GM23338 (cell line): ENCODE measurements around the gene USH1C. TPM values are rescaled to one million over a fixed set of nuclear protein-coding genes. Genes with fewer than 3 reads are reported as not detected.

Experiments used
- ATAC-seq: fragments of 200-7000 bp; cut with Tn5 transposase; 3 replicates; pipeline ENCODE4 v1.9.1; 2020
- DNase-seq: peaks from one replicate; pipeline ENCODE4 v3.0.0-alpha.2; 2015; ENCODE audit warnings: low spot score
- H2AFZ ChIP-seq: fragments of 200-600 bp; sonication (generic); 2 replicates; pipeline ENCODE4 v1.8.0; 2016; ENCODE audit warnings: antibody characterized with exemption, mild to moderate bottlenecking, moderate library complexity
- H3F3A ChIP-seq: fragments of 200-600 bp; sonication (generic); replicated peaks from 2 replicates; pipeline ENCODE4 v1.8.0; 2017; ENCODE audit warnings: antibody characterized with exemption, mixed run types, low read depth
- H3K27ac ChIP-seq: fragments of 200-600 bp; sonication (generic); 2 replicates; pipeline ENCODE4 v1.6.1; 2016; ENCODE audit warnings: low read depth
- H3K27me3 ChIP-seq: fragments of 200-600 bp; sonication (generic); 2 replicates; pipeline ENCODE4 v1.8.0; 2016; ENCODE audit warnings: mild to moderate bottlenecking, mixed run types, moderate library complexity; ENCODE audit not compliant: insufficient read depth
- H3K36me3 ChIP-seq: fragments of 200-600 bp; sonication (generic); 2 replicates; pipeline ENCODE4 v1.8.0; 2016; ENCODE audit warnings: mild to moderate bottlenecking; ENCODE audit not compliant: insufficient read depth
- H3K4me1 ChIP-seq: fragments of 200-600 bp; sonication (generic); 2 replicates; pipeline ENCODE4 v1.8.0; 2016; ENCODE audit warnings: mild to moderate bottlenecking, moderate library complexity; ENCODE audit not compliant: insufficient read depth
- H3K4me2 ChIP-seq: fragments of 200-600 bp; sonication (generic); 2 replicates; pipeline ENCODE4 v1.7.1; 2017; ENCODE audit warnings: mixed run types
- H3K4me3 ChIP-seq: fragments of 200-600 bp; sonication (generic); 2 replicates; pipeline ENCODE4 v1.6.1; 2016; ENCODE audit warnings: mixed run types
- H3K79me2 ChIP-seq: fragments of 200-600 bp; sonication (generic); replicated peaks from 2 replicates; pipeline ENCODE4 v1.8.0; 2017; ENCODE audit warnings: mild to moderate bottlenecking; ENCODE audit not compliant: insufficient read depth
- H3K9me2 ChIP-seq: fragments of 200-600 bp; sonication (generic); 2 replicates; pipeline ENCODE4 v1.8.0; 2017; ENCODE audit not compliant: insufficient read depth
- H4K20me1 ChIP-seq: fragments of 200-600 bp; sonication (generic); replicated peaks from 2 replicates; pipeline ENCODE4 v1.8.0; 2017; ENCODE audit warnings: mild to moderate bottlenecking; ENCODE audit not compliant: insufficient read depth
- H3K27ac Mint-ChIP-seq: 2 replicates; pipeline ENCODE4 v1.8.0; 2020; ENCODE audit warnings: inconsistent platforms, mild to moderate bottlenecking, moderate library complexity, mixed read lengths
- H3K27me3 Mint-ChIP-seq: 3 replicates; pipeline ENCODE4 v1.8.0; 2022; ENCODE audit warnings: low read depth, mild to moderate bottlenecking, moderate library complexity, mixed read lengths, inconsistent platforms; ENCODE audit not compliant: insufficient read depth, poor library complexity
- H3K36me3 Mint-ChIP-seq: 3 replicates; pipeline ENCODE4 v1.8.0; 2021; ENCODE audit warnings: low read depth, mild to moderate bottlenecking, inconsistent platforms, moderate library complexity, mixed read lengths
- H3K4me1 Mint-ChIP-seq: 3 replicates; pipeline ENCODE4 v1.8.0; 2020; ENCODE audit warnings: mild to moderate bottlenecking, inconsistent platforms, mixed read lengths
- H3K4me3 Mint-ChIP-seq: 3 replicates; pipeline ENCODE4 v1.8.0; 2021; ENCODE audit warnings: moderate library complexity, mild to moderate bottlenecking, inconsistent platforms, mixed read lengths
- H3K9me3 Mint-ChIP-seq: 3 replicates; pipeline ENCODE4 v1.8.0; 2020; ENCODE audit warnings: moderate library complexity, mild to moderate bottlenecking, inconsistent platforms, mixed read lengths
- CREB1 ChIP-seq: fragments of 250-450 bp; sonication (Bioruptor Pico); IDR thresholded peaks from 2 replicates; pipeline ENCODE4 v1.5.0; 2020; ENCODE audit warnings: low read depth, mild to moderate bottlenecking, moderate library complexity
- EZH2 ChIP-seq: fragments of 200-600 bp; sonication (generic); IDR thresholded peaks from one replicate; pipeline ENCODE4 v1.8.0; 2017; ENCODE audit warnings: antibody characterized with exemption, mild to moderate bottlenecking, low read depth; ENCODE audit not compliant: unreplicated experiment
- EZH2phosphoT487 ChIP-seq: fragments of 200-600 bp; sonication (generic); IDR thresholded peaks from one replicate; pipeline ENCODE4 v1.8.1; 2018; ENCODE audit warnings: antibody characterized with exemption; ENCODE audit not compliant: unreplicated experiment
- JUNB ChIP-seq: IDR thresholded peaks from one replicate; pipeline ENCODE4 v1.6.1; 2016; ENCODE audit warnings: antibody characterized with exemption; ENCODE audit not compliant: unreplicated experiment
- NANOG ChIP-seq: IDR thresholded peaks from 2 replicates; pipeline ENCODE4 v1.6.1; 2016; ENCODE audit warnings: antibody characterized with exemption, borderline replicate concordance
- POLR2AphosphoS5 ChIP-seq: IDR thresholded peaks from 2 replicates; pipeline ENCODE4 v1.6.1; 2016; ENCODE audit warnings: antibody characterized with exemption, low read depth
- STAT1 ChIP-seq: IDR thresholded peaks from one replicate; pipeline ENCODE4 v1.6.1; 2016; ENCODE audit warnings: antibody characterized with exemption; ENCODE audit not compliant: unreplicated experiment
- ZNF114 ChIP-seq: fragments of 250-450 bp; sonication (Bioruptor Pico); IDR thresholded peaks from 2 replicates; pipeline ENCODE4 v1.5.0; 2020; ENCODE audit warnings: mild to moderate bottlenecking, moderate library complexity
- ZNF331 ChIP-seq: fragments of 250-450 bp; sonication (Bioruptor Pico); IDR thresholded peaks from 2 replicates; pipeline ENCODE4 v1.5.0; 2020; ENCODE audit warnings: low read depth, mild to moderate bottlenecking, moderate library complexity
- polyA plus RNA-seq: library from polyadenylated mRNA; unstranded; fragments of >200 nt; fragmentation: Nextera tagmentation; extraction: Ambion mirVana; gene quantifications from 2 replicates; pipeline ENCODE4 v1.2.1, GENCODE V29; 2016
- total RNA-seq: library from RNA; depleted of rRNA; stranded (reverse); fragments of >200 nt; shearing (Covaris generic); gene quantifications from 2 replicates; pipeline ENCODE4 v1.2.3, GENCODE V29; 2014
- TF ChIP-seq, protein P1 (sequence below): IDR thresholded peaks from one replicate; pipeline ENCODE4 v1.6.1; 2018; ENCODE audit warnings: antibody characterized with exemption; ENCODE audit not compliant: unreplicated experiment
- TF ChIP-seq, protein P2 (sequence below): fragments of 250-450 bp; sonication (Bioruptor Pico); IDR thresholded peaks from 2 replicates; pipeline ENCODE4 v1.5.0; 2020; ENCODE audit warnings: mild to moderate bottlenecking, moderate library complexity
- TF ChIP-seq, protein P3 (sequence below), 2 experiments: fragments of 200-600 bp in 1 of 2; sonication (generic) in 1 of 2; conservative IDR thresholded peaks; 2 replicates each; pipeline versions ENCODE4 v1.5.1 to v1.6.1; 2016 to 2017; ENCODE audit warnings: antibody characterized with exemption in 2 of 2, low read depth in 2 of 2, mild to moderate bottlenecking in 2 of 2, moderate library complexity in 1 of 2
- TF ChIP-seq, protein P4 (sequence below): IDR thresholded peaks from 2 replicates; pipeline ENCODE4 v1.6.1; 2016; ENCODE audit warnings: antibody characterized with exemption

The USH1C gene
- total and polyA plus RNA-seq, 2 experiments from 2014 or later = 1.3 to 1.8 TPM

DNA sequence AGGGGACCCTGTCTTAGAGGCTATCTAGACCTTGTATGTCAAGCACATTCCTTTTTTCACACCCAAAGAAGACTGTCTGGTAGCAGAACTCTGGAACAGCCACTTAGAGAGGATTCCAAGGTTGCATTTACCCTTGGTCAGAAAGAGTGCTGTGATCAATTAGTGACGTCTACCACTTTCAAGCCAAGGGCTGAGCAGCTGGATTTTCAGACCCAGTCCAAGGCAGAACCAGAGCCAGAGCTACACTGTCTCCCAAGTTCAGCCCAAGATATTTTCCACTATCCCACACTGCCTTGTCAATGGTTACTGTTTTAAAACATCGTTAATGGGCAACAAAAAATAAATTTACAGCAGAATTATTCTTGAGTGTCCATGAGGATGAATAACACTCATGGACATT is 91.5 kb downstream of the USH1C start:
- DNase-seq (no peak), ATAC-seq (no peak)
- TF ChIP-seq, protein P1, sequence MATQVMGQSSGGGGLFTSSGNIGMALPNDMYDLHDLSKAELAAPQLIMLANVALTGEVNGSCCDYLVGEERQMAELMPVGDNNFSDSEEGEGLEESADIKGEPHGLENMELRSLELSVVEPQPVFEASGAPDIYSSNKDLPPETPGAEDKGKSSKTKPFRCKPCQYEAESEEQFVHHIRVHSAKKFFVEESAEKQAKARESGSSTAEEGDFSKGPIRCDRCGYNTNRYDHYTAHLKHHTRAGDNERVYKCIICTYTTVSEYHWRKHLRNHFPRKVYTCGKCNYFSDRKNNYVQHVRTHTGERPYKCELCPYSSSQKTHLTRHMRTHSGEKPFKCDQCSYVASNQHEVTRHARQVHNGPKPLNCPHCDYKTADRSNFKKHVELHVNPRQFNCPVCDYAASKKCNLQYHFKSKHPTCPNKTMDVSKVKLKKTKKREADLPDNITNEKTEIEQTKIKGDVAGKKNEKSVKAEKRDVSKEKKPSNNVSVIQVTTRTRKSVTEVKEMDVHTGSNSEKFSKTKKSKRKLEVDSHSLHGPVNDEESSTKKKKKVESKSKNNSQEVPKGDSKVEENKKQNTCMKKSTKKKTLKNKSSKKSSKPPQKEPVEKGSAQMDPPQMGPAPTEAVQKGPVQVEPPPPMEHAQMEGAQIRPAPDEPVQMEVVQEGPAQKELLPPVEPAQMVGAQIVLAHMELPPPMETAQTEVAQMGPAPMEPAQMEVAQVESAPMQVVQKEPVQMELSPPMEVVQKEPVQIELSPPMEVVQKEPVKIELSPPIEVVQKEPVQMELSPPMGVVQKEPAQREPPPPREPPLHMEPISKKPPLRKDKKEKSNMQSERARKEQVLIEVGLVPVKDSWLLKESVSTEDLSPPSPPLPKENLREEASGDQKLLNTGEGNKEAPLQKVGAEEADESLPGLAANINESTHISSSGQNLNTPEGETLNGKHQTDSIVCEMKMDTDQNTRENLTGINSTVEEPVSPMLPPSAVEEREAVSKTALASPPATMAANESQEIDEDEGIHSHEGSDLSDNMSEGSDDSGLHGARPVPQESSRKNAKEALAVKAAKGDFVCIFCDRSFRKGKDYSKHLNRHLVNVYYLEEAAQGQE = no peak
- TF ChIP-seq STAT1 = no peak
- TF ChIP-seq JUNB = no peak
- TF ChIP-seq POLR2AphosphoS5 = no peak
- no peak for TF ChIP-seq CREB1
- no peak for TF ChIP-seq ZNF331
- TF ChIP-seq, protein P2, sequence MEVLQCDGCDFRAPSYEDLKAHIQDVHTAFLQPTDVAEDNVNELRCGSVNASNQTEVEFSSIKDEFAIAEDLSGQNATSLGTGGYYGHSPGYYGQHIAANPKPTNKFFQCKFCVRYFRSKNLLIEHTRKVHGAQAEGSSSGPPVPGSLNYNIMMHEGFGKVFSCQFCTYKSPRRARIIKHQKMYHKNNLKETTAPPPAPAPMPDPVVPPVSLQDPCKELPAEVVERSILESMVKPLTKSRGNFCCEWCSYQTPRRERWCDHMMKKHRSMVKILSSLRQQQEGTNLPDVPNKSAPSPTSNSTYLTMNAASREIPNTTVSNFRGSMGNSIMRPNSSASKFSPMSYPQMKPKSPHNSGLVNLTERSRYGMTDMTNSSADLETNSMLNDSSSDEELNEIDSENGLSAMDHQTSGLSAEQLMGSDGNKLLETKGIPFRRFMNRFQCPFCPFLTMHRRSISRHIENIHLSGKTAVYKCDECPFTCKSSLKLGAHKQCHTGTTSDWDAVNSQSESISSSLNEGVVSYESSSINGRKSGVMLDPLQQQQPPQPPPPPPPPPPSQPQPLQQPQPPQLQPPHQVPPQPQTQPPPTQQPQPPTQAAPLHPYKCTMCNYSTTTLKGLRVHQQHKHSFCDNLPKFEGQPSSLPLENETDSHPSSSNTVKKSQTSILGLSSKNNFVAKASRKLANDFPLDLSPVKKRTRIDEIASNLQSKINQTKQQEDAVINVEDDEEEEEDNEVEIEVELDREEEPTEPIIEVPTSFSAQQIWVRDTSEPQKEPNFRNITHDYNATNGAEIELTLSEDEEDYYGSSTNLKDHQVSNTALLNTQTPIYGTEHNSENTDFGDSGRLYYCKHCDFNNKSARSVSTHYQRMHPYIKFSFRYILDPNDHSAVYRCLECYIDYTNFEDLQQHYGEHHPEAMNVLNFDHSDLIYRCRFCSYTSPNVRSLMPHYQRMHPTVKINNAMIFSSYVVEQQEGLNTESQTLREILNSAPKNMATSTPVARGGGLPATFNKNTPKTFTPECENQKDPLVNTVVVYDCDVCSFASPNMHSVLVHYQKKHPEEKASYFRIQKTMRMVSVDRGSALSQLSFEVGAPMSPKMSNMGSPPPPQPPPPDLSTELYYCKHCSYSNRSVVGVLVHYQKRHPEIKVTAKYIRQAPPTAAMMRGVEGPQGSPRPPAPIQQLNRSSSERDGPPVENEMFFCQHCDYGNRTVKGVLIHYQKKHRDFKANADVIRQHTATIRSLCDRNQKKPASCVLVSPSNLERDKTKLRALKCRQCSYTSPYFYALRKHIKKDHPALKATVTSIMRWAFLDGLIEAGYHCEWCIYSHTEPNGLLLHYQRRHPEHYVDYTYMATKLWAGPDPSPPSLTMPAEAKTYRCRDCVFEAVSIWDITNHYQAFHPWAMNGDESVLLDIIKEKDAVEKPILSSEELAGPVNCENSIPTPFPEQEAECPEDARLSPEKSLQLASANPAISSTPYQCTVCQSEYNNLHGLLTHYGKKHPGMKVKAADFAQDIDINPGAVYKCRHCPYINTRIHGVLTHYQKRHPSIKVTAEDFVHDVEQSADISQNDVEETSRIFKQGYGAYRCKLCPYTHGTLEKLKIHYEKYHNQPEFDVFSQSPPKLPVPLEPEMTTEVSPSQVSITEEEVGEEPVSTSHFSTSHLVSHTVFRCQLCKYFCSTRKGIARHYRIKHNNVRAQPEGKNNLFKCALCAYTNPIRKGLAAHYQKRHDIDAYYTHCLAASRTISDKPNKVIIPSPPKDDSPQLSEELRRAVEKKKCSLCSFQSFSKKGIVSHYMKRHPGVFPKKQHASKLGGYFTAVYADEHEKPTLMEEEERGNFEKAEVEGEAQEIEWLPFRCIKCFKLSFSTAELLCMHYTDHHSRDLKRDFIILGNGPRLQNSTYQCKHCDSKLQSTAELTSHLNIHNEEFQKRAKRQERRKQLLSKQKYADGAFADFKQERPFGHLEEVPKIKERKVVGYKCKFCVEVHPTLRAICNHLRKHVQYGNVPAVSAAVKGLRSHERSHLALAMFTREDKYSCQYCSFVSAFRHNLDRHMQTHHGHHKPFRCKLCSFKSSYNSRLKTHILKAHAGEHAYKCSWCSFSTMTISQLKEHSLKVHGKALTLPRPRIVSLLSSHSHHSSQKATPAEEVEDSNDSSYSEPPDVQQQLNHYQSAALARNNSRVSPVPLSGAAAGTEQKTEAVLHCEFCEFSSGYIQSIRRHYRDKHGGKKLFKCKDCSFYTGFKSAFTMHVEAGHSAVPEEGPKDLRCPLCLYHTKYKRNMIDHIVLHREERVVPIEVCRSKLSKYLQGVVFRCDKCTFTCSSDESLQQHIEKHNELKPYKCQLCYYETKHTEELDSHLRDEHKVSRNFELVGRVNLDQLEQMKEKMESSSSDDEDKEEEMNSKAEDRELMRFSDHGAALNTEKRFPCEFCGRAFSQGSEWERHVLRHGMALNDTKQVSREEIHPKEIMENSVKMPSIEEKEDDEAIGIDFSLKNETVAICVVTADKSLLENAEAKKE (CRISPR knock-in tag) = no peak
- TF ChIP-seq EZH2 = no peak
- TF ChIP-seq, protein P3, sequence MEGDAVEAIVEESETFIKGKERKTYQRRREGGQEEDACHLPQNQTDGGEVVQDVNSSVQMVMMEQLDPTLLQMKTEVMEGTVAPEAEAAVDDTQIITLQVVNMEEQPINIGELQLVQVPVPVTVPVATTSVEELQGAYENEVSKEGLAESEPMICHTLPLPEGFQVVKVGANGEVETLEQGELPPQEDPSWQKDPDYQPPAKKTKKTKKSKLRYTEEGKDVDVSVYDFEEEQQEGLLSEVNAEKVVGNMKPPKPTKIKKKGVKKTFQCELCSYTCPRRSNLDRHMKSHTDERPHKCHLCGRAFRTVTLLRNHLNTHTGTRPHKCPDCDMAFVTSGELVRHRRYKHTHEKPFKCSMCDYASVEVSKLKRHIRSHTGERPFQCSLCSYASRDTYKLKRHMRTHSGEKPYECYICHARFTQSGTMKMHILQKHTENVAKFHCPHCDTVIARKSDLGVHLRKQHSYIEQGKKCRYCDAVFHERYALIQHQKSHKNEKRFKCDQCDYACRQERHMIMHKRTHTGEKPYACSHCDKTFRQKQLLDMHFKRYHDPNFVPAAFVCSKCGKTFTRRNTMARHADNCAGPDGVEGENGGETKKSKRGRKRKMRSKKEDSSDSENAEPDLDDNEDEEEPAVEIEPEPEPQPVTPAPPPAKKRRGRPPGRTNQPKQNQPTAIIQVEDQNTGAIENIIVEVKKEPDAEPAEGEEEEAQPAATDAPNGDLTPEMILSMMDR (conservative IDR thresholded peaks at IDR 0.05; ENCODE audit: low read depth in 2 of 2) = no peak
- no peak for TF ChIP-seq NANOG
- TF ChIP-seq, protein P4, sequence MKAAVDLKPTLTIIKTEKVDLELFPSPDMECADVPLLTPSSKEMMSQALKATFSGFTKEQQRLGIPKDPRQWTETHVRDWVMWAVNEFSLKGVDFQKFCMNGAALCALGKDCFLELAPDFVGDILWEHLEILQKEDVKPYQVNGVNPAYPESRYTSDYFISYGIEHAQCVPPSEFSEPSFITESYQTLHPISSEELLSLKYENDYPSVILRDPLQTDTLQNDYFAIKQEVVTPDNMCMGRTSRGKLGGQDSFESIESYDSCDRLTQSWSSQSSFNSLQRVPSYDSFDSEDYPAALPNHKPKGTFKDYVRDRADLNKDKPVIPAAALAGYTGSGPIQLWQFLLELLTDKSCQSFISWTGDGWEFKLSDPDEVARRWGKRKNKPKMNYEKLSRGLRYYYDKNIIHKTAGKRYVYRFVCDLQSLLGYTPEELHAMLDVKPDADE = no peak
- no peak for TF ChIP-seq ZNF114 (CRISPR knock-in tag)
- TF ChIP-seq EZH2phosphoT487 = no peak
- Histone ChIP-seq H2AFZ (no peak overlapping the region), H3K4me2 (no peak overlapping the region), H3F3A (no peaks in the 10 kb centered on the region), H3K4me3 (no peak overlapping the region), H3K27ac (no peak overlapping the region), H3K36me3 (no peaks in the 10 kb centered on the region), H3K4me1 (peaks cover 5% of the 10 kb centered on the region; the same call in 1 of the 2 replicates), H3K79me2 (no peaks in the 10 kb centered on the region), H3K9me2 (no peaks in the 10 kb centered on the region), H3K27me3 (no peaks in the 10 kb centered on the region), H4K20me1 (0 out of 2 replicates have a peak, but pooled peaks cover 3% of the 10 kb centered on the region)
- Mint-ChIP-seq H3K27ac (no peak overlapping the region), H3K36me3 (peaks cover 7% of the 10 kb centered on the region; the same call in 2 of the 3 replicates), H3K4me1 (peaks cover 14% of the 10 kb centered on the region), H3K4me3 (no peak overlapping the region), H3K27me3 (peaks cover 2% of the 10 kb centered on the region), H3K9me3 (peaks cover 11% of the 10 kb centered on the region; the same call in 2 of the 3 replicates)
